ENCODE data around the gene TMEM196. TPM values are rescaled to one million over a fixed set of nuclear protein-coding genes. Genes with fewer than 3 reads are reported as not detected.

The TMEM196 gene
- total and polyA plus RNA-seq, 2 donors (not counting 1 experiment from before 2014, with no cell fraction given), result not detected

- Mint-ChIP-seq H3K27me3 (peaks cover 41% of the 10 kb centered on the region), H3K4me3 (no peak overlapping the region), H3K4me1 (no peaks in the 10 kb centered on the region), H3K9me3 (ENCODE audit: insufficient read depth) (no peaks in the 10 kb centered on the region), H3K27ac (no peak overlapping the region)
- Histone ChIP-seq H3K4me3 (ENCODE audit: control extremely low read depth in 1 of 5, extremely low read depth in 1 of 5, insufficient read depth in 1 of 5, low read depth in 2 of 5, low read length in 4 of 5) (no peak overlapping the region), H3K27ac (ENCODE audit: low read length in 2 of 2) (no peak overlapping the region), H3K9me3 (ENCODE audit: control extremely low read depth in 1 of 3, control insufficient read depth in 2 of 3, insufficient read depth in 1 of 3, low read length in 2 of 3) (no peaks in the 10 kb centered on the region), H3K9ac (ENCODE audit: low read length) (no peak overlapping the region), H2AFZ (ENCODE audit: insufficient read depth, low read depth, low read length, poor library complexity, severe bottlenecking) (no peak overlapping the region), H3K79me2 (ENCODE audit: control insufficient read depth, insufficient read depth, low read length) (no peaks in the 10 kb centered on the region), H3K36me3 (replicated peaks in 1 of 2; ENCODE audit: control extremely low read depth in 1 of 2, control insufficient read depth in 1 of 2, extremely low read depth in 1 of 2, insufficient read depth in 2 of 2, low read length in 1 of 2) (no peaks in the 10 kb centered on the region), H3K4me2 (replicated peaks; ENCODE audit: low read depth, low read length, poor library complexity, severe bottlenecking) (no peak overlapping the region), H3K4me1 (ENCODE audit: control insufficient read depth in 2 of 2, insufficient read depth in 2 of 2, low read length in 2 of 2) (no peaks in the 10 kb centered on the region), H3K27me3 (replicated peaks in 1 of 4; ENCODE audit: control extremely low read depth in 1 of 4, control insufficient read depth in 3 of 4, insufficient read depth in 4 of 4, low read length in 3 of 4) (peaks cover 0 to 5% (median 0%) of the 10 kb centered on the region in 4 experiments), H4K20me1 (ENCODE audit: control insufficient read depth, insufficient read depth, low read length, poor library complexity, severe bottlenecking) (no peaks in the 10 kb centered on the region)
- POLR2A ChIA-PET, result no interaction called here
- WGBS (ENCODE audit: insufficient coverage), result 80% methylated on average over 1 of the region's 5 CpGs
- DNase-seq (no peak), ATAC-seq (ENCODE audit: low read depth) (no peak)
- intact Hi-C loops (cut with micrococcal nuclease), result no loop called here
- CTCF ChIA-PET, result interaction anchor here (0.9 to 5.2 kb wide), 2 partner anchors 12 to 17 kb away, joined by 4 to 24 read pairs; partner anchors contain the start of gene POLR1F
- TF ChIP-seq, protein P1, sequence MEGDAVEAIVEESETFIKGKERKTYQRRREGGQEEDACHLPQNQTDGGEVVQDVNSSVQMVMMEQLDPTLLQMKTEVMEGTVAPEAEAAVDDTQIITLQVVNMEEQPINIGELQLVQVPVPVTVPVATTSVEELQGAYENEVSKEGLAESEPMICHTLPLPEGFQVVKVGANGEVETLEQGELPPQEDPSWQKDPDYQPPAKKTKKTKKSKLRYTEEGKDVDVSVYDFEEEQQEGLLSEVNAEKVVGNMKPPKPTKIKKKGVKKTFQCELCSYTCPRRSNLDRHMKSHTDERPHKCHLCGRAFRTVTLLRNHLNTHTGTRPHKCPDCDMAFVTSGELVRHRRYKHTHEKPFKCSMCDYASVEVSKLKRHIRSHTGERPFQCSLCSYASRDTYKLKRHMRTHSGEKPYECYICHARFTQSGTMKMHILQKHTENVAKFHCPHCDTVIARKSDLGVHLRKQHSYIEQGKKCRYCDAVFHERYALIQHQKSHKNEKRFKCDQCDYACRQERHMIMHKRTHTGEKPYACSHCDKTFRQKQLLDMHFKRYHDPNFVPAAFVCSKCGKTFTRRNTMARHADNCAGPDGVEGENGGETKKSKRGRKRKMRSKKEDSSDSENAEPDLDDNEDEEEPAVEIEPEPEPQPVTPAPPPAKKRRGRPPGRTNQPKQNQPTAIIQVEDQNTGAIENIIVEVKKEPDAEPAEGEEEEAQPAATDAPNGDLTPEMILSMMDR (IDR thresholded peaks at IDR 0.05), result no peak
- TF ChIP-seq EZH2 (IDR thresholded peaks at IDR 0.05; ENCODE audit: borderline replicate concordance, insufficient read depth, low read depth, low read length, poor library complexity, severe bottlenecking), result no peak
Measured at GRCh38 chr7:19725770-19726169, 47.6 kb downstream of the TMEM196 start.

DNA sequence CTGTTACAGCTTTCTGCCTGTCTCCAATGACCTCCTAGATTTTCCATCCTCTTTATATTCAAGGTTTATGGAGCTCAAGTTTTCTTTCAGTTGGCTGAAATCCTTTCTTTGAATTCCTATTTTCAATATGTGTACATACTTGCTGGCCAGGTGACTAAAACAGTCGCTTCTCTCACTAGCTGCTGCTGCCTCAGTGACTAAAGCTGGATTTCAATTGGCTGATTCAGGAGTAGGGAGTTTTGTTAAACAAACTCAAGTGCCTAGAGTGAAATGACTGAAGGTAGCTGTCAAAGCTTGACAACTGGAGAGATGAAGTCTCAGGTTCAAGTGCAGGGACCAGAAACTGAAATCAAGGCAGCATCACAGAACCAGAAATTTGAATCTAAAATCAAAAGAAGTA lies 57.9 kb downstream of the TMEM196 start:
- no peaks in the 10 kb centered on the region for H4K20me1 ChIP-seq (ENCODE audit: control insufficient read depth, insufficient read depth, low read length, poor library complexity, severe bottlenecking)
- no peak for DNase-seq
- H3K9me3 Mint-ChIP-seq (ENCODE audit: insufficient read depth), result no peaks in the 10 kb centered on the region
- peaks cover 27% of the 10 kb centered on the region for H3K27me3 Mint-ChIP-seq
- no peaks in the 10 kb centered on the region for H3K4me1 ChIP-seq (ENCODE audit: control insufficient read depth in 2 of 2, insufficient read depth in 2 of 2, low read length in 2 of 2)
- CTCF ChIA-PET, result interaction anchor here (0.8 to 11.5 kb wide), 7 partner anchors 11 to 883 kb away, joined by 3 to 341 read pairs (median 4); no protein-coding TSS in a partner anchor
- POLR2A ChIA-PET, result no interaction called here
- ATAC-seq (ENCODE audit: low read depth), result no peak
- 80% methylated on average over 1 of the region's 1 CpG for WGBS (ENCODE audit: insufficient coverage)
- no peak overlapping the region for H3K27ac Mint-ChIP-seq
- H3K27me3 ChIP-seq (replicated peaks in 1 of 4; ENCODE audit: control extremely low read depth in 1 of 4, control insufficient read depth in 3 of 4, insufficient read depth in 4 of 4, low read length in 3 of 4), result peaks cover 0 to 4% (median 0%) of the 10 kb centered on the region in 4 experiments
- no peak overlapping the region for H3K4me2 ChIP-seq (replicated peaks; ENCODE audit: low read depth, low read length, poor library complexity, severe bottlenecking)
- H3K27ac ChIP-seq (ENCODE audit: low read length in 2 of 2), result no peak overlapping the region
- no peaks in the 10 kb centered on the region for H3K36me3 ChIP-seq (replicated peaks in 1 of 2; ENCODE audit: control extremely low read depth in 1 of 2, control insufficient read depth in 1 of 2, extremely low read depth in 1 of 2, insufficient read depth in 2 of 2, low read length in 1 of 2)
- H3K79me2 ChIP-seq (ENCODE audit: control insufficient read depth, insufficient read depth, low read length), result no peaks in the 10 kb centered on the region
- intact Hi-C loops (cut with micrococcal nuclease), result no loop called here
- H3K9ac ChIP-seq (ENCODE audit: low read length), result no peak overlapping the region
- no peaks in the 10 kb centered on the region for H3K4me1 Mint-ChIP-seq
- peak overlapping the region; percentile 23 for H2AFZ ChIP-seq (ENCODE audit: insufficient read depth, low read depth, low read length, poor library complexity, severe bottlenecking)
- no peak for TF ChIP-seq EZH2 (IDR thresholded peaks at IDR 0.05; ENCODE audit: borderline replicate concordance, insufficient read depth, low read depth, low read length, poor library complexity, severe bottlenecking)
- H3K9me3 ChIP-seq (ENCODE audit: control extremely low read depth in 1 of 3, control insufficient read depth in 2 of 3, insufficient read depth in 1 of 3, low read length in 2 of 3), result no peaks in the 10 kb centered on the region
- H3K4me3 Mint-ChIP-seq, result no peak overlapping the region
- no peak overlapping the region for H3K4me3 ChIP-seq (ENCODE audit: control extremely low read depth in 1 of 5, extremely low read depth in 1 of 5, insufficient read depth in 1 of 5, low read depth in 2 of 5, low read length in 4 of 5)
